Kidney epithelial cell (primary cell): ENCODE data around the gene ENOSF1. TPM values are rescaled to one million over a fixed set of nuclear protein-coding genes. Genes with fewer than 3 reads are reported as not detected.
A peak's percentile ranks its signal among the peaks of the same experiment; 100 is the strongest.

ENCODE experiments used
- DNase-seq: peaks from one replicate; pipeline ENCODE4 v3.0.0-alpha.2; 2010; ENCODE audit warnings: low read depth
- H3K27me3 ChIP-seq: 2 replicates; pipeline ENCODE4 v1.6.0; 2011; ENCODE audit warnings: low read length; ENCODE audit not compliant: control insufficient read depth, insufficient read depth
- H3K36me3 ChIP-seq: 2 replicates; pipeline ENCODE4 v1.5.1; 2011; ENCODE audit warnings: low read length; ENCODE audit not compliant: control insufficient read depth, insufficient read depth
- H3K4me3 ChIP-seq: 2 replicates; pipeline ENCODE4 v1.5.1; 2011; ENCODE audit warnings: low read depth, mild to moderate bottlenecking, control low read depth, low read length
- total RNA-seq: library from RNA; depleted of rRNA; stranded (reverse); fragments of >200 nt; gene quantifications from 2 replicates; pipeline ENCODE4 v1.2.3, GENCODE V29; 2015
- TF ChIP-seq, protein P1 (sequence below): IDR thresholded peaks from 2 replicates; pipeline ENCODE4 v1.5.1; 2011; ENCODE audit warnings: mild to moderate bottlenecking, moderate library complexity, low read length, control low read depth, inconsistent platforms; ENCODE audit not compliant: insufficient read depth, poor library complexity, severe bottlenecking

ENOSF1 gene
- total RNA-seq, 1 donor from 2014 or later: 29.7 TPM

DNA sequence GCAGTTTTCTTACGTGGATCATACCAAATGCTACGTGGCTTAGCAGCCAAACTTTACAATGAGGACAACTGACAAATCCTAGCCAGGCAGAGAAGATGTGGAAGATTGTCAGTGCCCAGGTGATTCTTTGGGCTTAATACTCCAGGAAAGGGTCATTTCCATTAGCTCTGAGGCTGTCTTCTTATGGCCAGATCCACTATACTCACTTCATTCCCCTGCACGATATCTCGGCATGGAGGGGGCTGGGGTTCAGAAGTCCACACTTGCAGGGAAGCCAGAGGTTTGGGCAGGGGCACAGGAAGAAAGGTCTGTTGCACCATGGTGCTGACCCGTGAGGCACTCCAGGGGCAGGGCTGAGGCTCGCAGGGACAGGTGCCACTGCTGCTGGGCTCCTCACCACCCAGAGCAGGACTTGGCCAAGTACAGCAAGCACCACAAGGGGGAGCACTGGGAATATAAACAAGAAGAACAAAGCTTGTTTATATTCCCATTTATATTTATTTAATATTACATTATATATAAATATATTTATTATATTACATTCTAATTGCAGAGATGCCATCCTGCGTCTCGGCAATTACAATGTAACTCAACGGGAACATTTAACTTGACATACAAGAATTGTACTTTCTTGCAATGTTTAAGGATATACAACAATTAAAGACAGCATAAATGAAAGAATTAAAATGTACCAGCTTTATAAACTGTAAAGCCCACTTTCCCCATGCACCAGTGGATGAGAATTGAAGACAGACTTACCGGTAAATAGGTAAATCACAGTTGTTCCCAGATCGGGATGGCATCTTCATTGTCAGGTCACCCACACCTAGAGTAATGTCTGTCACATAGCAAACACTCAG is 88.4 kb downstream of the ENOSF1 start:
- no peaks in the 10 kb centered on the region for H3K36me3 ChIP-seq
- TF ChIP-seq, protein P1, sequence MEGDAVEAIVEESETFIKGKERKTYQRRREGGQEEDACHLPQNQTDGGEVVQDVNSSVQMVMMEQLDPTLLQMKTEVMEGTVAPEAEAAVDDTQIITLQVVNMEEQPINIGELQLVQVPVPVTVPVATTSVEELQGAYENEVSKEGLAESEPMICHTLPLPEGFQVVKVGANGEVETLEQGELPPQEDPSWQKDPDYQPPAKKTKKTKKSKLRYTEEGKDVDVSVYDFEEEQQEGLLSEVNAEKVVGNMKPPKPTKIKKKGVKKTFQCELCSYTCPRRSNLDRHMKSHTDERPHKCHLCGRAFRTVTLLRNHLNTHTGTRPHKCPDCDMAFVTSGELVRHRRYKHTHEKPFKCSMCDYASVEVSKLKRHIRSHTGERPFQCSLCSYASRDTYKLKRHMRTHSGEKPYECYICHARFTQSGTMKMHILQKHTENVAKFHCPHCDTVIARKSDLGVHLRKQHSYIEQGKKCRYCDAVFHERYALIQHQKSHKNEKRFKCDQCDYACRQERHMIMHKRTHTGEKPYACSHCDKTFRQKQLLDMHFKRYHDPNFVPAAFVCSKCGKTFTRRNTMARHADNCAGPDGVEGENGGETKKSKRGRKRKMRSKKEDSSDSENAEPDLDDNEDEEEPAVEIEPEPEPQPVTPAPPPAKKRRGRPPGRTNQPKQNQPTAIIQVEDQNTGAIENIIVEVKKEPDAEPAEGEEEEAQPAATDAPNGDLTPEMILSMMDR: peak; percentile 79
- peak; percentile 37 for DNase-seq
- no peak overlapping the region for H3K4me3 ChIP-seq
- no peaks in the 10 kb centered on the region for H3K27me3 ChIP-seq

DNA sequence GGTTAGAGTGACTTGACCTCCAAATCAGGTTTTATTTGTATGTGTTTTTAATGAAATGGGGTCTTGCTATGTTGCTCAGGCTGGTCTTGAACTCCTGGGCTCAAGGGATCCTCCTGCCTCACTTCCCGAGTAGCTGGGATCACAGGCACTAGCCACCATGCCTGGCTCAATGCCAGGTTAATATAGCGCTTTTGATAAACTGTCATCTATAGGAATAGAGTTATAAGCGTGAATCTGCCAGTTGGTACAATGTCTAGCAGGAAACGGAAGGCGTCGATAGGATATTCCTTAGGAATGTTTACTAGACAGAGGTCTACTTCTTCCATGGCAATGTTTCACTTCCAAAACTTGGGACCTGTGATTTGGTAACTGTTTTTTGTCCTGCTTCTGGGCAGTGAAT is 90.1 kb downstream of the ENOSF1 start:
- Histone ChIP-seq H3K4me3 (no peak overlapping the region), H3K27me3 (no peaks in the 10 kb centered on the region), H3K36me3 (no peaks in the 10 kb centered on the region)
- no peak for DNase-seq
- TF ChIP-seq, protein P1: no peak

DNA sequence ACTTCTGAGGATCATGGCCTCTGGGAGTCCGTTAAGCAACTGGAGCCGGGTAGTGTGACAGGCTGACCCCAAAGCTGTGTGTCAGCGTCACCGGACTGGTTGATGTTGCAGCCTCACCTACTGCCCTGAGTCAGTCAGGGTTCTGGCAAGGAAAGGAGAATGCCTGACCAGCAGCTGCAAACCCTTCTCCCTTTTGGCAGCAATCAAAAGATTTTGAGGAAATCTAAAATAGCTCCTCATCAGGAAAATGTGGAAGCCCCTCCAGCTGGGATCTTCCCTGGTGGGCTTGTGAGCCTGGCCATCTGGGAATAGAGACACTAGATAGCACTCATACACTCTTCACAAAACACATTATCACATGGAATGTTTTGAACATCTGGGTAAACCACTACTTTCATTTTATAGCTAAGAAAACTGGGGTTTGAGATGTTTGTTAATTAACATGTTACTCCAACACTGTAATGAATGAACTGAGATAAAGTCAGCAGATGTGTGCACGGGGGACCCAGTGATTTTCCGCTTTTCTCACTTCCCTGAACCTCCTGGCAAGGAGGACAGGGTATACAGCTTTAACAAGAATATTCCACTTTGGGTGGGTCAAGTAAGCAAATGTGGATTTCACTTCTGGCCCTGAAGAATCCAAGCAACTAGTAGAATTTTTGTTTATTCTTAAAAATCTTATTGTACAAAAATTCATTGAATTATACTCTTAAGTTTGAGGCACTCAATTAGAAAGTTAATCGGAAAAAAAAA is 91.0 kb downstream of the ENOSF1 start:
- no peak for DNase-seq
- no peaks in the 10 kb centered on the region for H3K27me3 ChIP-seq
- H3K4me3 ChIP-seq: no peak overlapping the region
- no peaks in the 10 kb centered on the region for H3K36me3 ChIP-seq
- TF ChIP-seq, protein P1: no peak

Other genes with a start within 250 kb of the ENOSF1 start
- 1.2 and 1.8 TPM in 2 replicates for gene COLEC12, start 211.9 kb downstream of the ENOSF1 start, total RNA-seq
- not detected in 2 replicates for gene CETN1, start 132.2 kb downstream of the ENOSF1 start, total RNA-seq
- gene CLUL1, start 115.6 kb downstream of the ENOSF1 start, total RNA-seq: 0.07 and 0.21 TPM in 2 replicates
- 22.1 and 22.7 TPM in 2 replicates for gene TYMS, start 55.0 kb downstream of the ENOSF1 start, total RNA-seq
- gene YES1, start 99.6 kb upstream of the ENOSF1 start, total RNA-seq: 135 and 167 TPM in 2 replicates
- not detected in 2 replicates for gene ADCYAP1, start 192.2 kb upstream of the ENOSF1 start, total RNA-seq